GM23338 (cell line): Measurements from ENCODE around the gene PSIP1. TPM values are rescaled to one million over a fixed set of nuclear protein-coding genes. Genes with fewer than 3 reads are reported as not detected.

Source experiments
- ATAC-seq: fragments of 200-7000 bp; cut with Tn5 transposase; 3 replicates; pipeline ENCODE4 v1.9.1; 2020
- DNase-seq: peaks from one replicate; pipeline ENCODE4 v3.0.0-alpha.2; 2015; ENCODE audit warnings: low spot score
- H2AFZ ChIP-seq: fragments of 200-600 bp; sonication (generic); 2 replicates; pipeline ENCODE4 v1.8.0; 2016; ENCODE audit warnings: antibody characterized with exemption, mild to moderate bottlenecking, moderate library complexity
- H3F3A ChIP-seq: fragments of 200-600 bp; sonication (generic); replicated peaks from 2 replicates; pipeline ENCODE4 v1.8.0; 2017; ENCODE audit warnings: antibody characterized with exemption, mixed run types, low read depth
- H3K27ac ChIP-seq: fragments of 200-600 bp; sonication (generic); 2 replicates; pipeline ENCODE4 v1.6.1; 2016; ENCODE audit warnings: low read depth
- H3K27me3 ChIP-seq: fragments of 200-600 bp; sonication (generic); 2 replicates; pipeline ENCODE4 v1.8.0; 2016; ENCODE audit warnings: mild to moderate bottlenecking, mixed run types, moderate library complexity; ENCODE audit not compliant: insufficient read depth
- H3K36me3 ChIP-seq: fragments of 200-600 bp; sonication (generic); 2 replicates; pipeline ENCODE4 v1.8.0; 2016; ENCODE audit warnings: mild to moderate bottlenecking; ENCODE audit not compliant: insufficient read depth
- H3K4me1 ChIP-seq: fragments of 200-600 bp; sonication (generic); 2 replicates; pipeline ENCODE4 v1.8.0; 2016; ENCODE audit warnings: mild to moderate bottlenecking, moderate library complexity; ENCODE audit not compliant: insufficient read depth
- H3K4me2 ChIP-seq: fragments of 200-600 bp; sonication (generic); 2 replicates; pipeline ENCODE4 v1.7.1; 2017; ENCODE audit warnings: mixed run types
- H3K4me3 ChIP-seq: fragments of 200-600 bp; sonication (generic); 2 replicates; pipeline ENCODE4 v1.6.1; 2016; ENCODE audit warnings: mixed run types
- H3K79me2 ChIP-seq: fragments of 200-600 bp; sonication (generic); replicated peaks from 2 replicates; pipeline ENCODE4 v1.8.0; 2017; ENCODE audit warnings: mild to moderate bottlenecking; ENCODE audit not compliant: insufficient read depth
- H3K9me2 ChIP-seq: fragments of 200-600 bp; sonication (generic); 2 replicates; pipeline ENCODE4 v1.8.0; 2017; ENCODE audit not compliant: insufficient read depth
- H4K20me1 ChIP-seq: fragments of 200-600 bp; sonication (generic); replicated peaks from 2 replicates; pipeline ENCODE4 v1.8.0; 2017; ENCODE audit warnings: mild to moderate bottlenecking; ENCODE audit not compliant: insufficient read depth
- H3K27ac Mint-ChIP-seq: 2 replicates; pipeline ENCODE4 v1.8.0; 2020; ENCODE audit warnings: inconsistent platforms, mild to moderate bottlenecking, moderate library complexity, mixed read lengths
- H3K27me3 Mint-ChIP-seq: 3 replicates; pipeline ENCODE4 v1.8.0; 2022; ENCODE audit warnings: low read depth, mild to moderate bottlenecking, moderate library complexity, mixed read lengths, inconsistent platforms; ENCODE audit not compliant: insufficient read depth, poor library complexity
- H3K36me3 Mint-ChIP-seq: 3 replicates; pipeline ENCODE4 v1.8.0; 2021; ENCODE audit warnings: low read depth, mild to moderate bottlenecking, inconsistent platforms, moderate library complexity, mixed read lengths
- H3K4me1 Mint-ChIP-seq: 3 replicates; pipeline ENCODE4 v1.8.0; 2020; ENCODE audit warnings: mild to moderate bottlenecking, inconsistent platforms, mixed read lengths
- H3K4me3 Mint-ChIP-seq: 3 replicates; pipeline ENCODE4 v1.8.0; 2021; ENCODE audit warnings: moderate library complexity, mild to moderate bottlenecking, inconsistent platforms, mixed read lengths
- H3K9me3 Mint-ChIP-seq: 3 replicates; pipeline ENCODE4 v1.8.0; 2020; ENCODE audit warnings: moderate library complexity, mild to moderate bottlenecking, inconsistent platforms, mixed read lengths
- CREB1 ChIP-seq: fragments of 250-450 bp; sonication (Bioruptor Pico); IDR thresholded peaks from 2 replicates; pipeline ENCODE4 v1.5.0; 2020; ENCODE audit warnings: low read depth, mild to moderate bottlenecking, moderate library complexity
- CTCF ChIP-seq, 2 experiments: fragments of 200-600 bp in 1 of 2; sonication (generic) in 1 of 2; conservative IDR thresholded peaks; 2 replicates each; pipeline versions ENCODE4 v1.5.1 to v1.6.1; 2016 to 2017; ENCODE audit warnings: antibody characterized with exemption in 2 of 2, low read depth in 2 of 2, mild to moderate bottlenecking in 2 of 2, moderate library complexity in 1 of 2
- ETS1 ChIP-seq: IDR thresholded peaks from 2 replicates; pipeline ENCODE4 v1.6.1; 2016; ENCODE audit warnings: antibody characterized with exemption
- EZH2 ChIP-seq: fragments of 200-600 bp; sonication (generic); IDR thresholded peaks from one replicate; pipeline ENCODE4 v1.8.0; 2017; ENCODE audit warnings: antibody characterized with exemption, mild to moderate bottlenecking, low read depth; ENCODE audit not compliant: unreplicated experiment
- JUNB ChIP-seq: IDR thresholded peaks from one replicate; pipeline ENCODE4 v1.6.1; 2016; ENCODE audit warnings: antibody characterized with exemption; ENCODE audit not compliant: unreplicated experiment
- REST ChIP-seq: IDR thresholded peaks from one replicate; pipeline ENCODE4 v1.6.1; 2018; ENCODE audit warnings: antibody characterized with exemption; ENCODE audit not compliant: unreplicated experiment
- ZNF114 ChIP-seq: fragments of 250-450 bp; sonication (Bioruptor Pico); IDR thresholded peaks from 2 replicates; pipeline ENCODE4 v1.5.0; 2020; ENCODE audit warnings: mild to moderate bottlenecking, moderate library complexity
- polyA plus RNA-seq: library from polyadenylated mRNA; unstranded; fragments of >200 nt; fragmentation: Nextera tagmentation; extraction: Ambion mirVana; gene quantifications from 2 replicates; pipeline ENCODE4 v1.2.1, GENCODE V29; 2016
- total RNA-seq: library from RNA; depleted of rRNA; stranded (reverse); fragments of >200 nt; shearing (Covaris generic); gene quantifications from 2 replicates; pipeline ENCODE4 v1.2.3, GENCODE V29; 2014

Gene PSIP1
- total and polyA plus RNA-seq, 2 experiments from 2014 or later, result 332 to 989 TPM

GRCh38 chr9:15453956-15454355, 56.8 kb downstream of the PSIP1 start:
- H3K4me2 ChIP-seq, result no peak overlapping the region
- DNase-seq, result no peak
- no peak overlapping the region for H3K4me3 ChIP-seq
- peaks cover 3% of the 10 kb centered on the region; the same call in 1 of the 2 replicates for H3K79me2 ChIP-seq
- H3K4me1 ChIP-seq, result no peaks in the 10 kb centered on the region
- Mint-ChIP-seq H3K9me3 (no peaks in the 10 kb centered on the region), H3K4me3 (no peak overlapping the region), H3K36me3 (peaks cover 65% of the 10 kb centered on the region), H3K27ac (no peak overlapping the region), H3K4me1 (no peaks in the 10 kb centered on the region), H3K27me3 (peaks cover 2% of the 10 kb centered on the region)
- no peaks in the 10 kb centered on the region for H3K9me2 ChIP-seq
- no peak for ATAC-seq
- H3F3A ChIP-seq, result peaks cover 5% of the 10 kb centered on the region; the same call in 1 of the 2 replicates
- peaks cover 61% of the 10 kb centered on the region; the same call in 1 of the 2 replicates for H3K36me3 ChIP-seq
- no peak overlapping the region for H3K27ac ChIP-seq
- H4K20me1 ChIP-seq, result 0 out of 2 replicates have a peak, but pooled peaks cover 3% of the 10 kb centered on the region
- no peaks in the 10 kb centered on the region for H3K27me3 ChIP-seq
- no peak for TF ChIP-seq JUNB
- TF ChIP-seq EZH2, result no peak
- no peak for TF ChIP-seq ETS1
- TF ChIP-seq CTCF (conservative IDR thresholded peaks at IDR 0.05; ENCODE audit: low read depth in 2 of 2), result no peak
- TF ChIP-seq REST, result no peak
- no peak overlapping the region for H2AFZ ChIP-seq

- Mint-ChIP-seq H3K9me3 (peaks cover 42% of the 10 kb centered on the region), H3K27ac (no peak overlapping the region), H3K4me3 (no peak overlapping the region), H3K4me1 (no peaks in the 10 kb centered on the region), H3K36me3 (peaks cover 92% of the 10 kb centered on the region), H3K27me3 (peaks cover 5% of the 10 kb centered on the region)
- no peaks in the 10 kb centered on the region for H3K9me2 ChIP-seq
- H3K4me2 ChIP-seq, result no peak overlapping the region
- no peaks in the 10 kb centered on the region for H3K27me3 ChIP-seq
- no peaks in the 10 kb centered on the region; the same call in 1 of the 2 replicates for H3F3A ChIP-seq
- H4K20me1 ChIP-seq, result no peaks in the 10 kb centered on the region; the same call in 1 of the 2 replicates
- DNase-seq, result no peak
- H3K79me2 ChIP-seq, result peaks cover 38% of the 10 kb centered on the region
- ATAC-seq, result no peak
- no peaks in the 10 kb centered on the region for H3K4me1 ChIP-seq
- H3K27ac ChIP-seq, result no peak overlapping the region
- H3K36me3 ChIP-seq, result peaks cover 72% of the 10 kb centered on the region
- no peak overlapping the region for H2AFZ ChIP-seq
- H3K4me3 ChIP-seq, result no peak overlapping the region
- no peak for TF ChIP-seq ETS1
- TF ChIP-seq REST, result no peak
- no peak for TF ChIP-seq ZNF114 (CRISPR knock-in tag)
- TF ChIP-seq CREB1 (CRISPR knock-in tag), result no peak
Measured at GRCh38 chr9:15444141-15444540, 66.6 kb downstream of the PSIP1 start.
